HG03378 (cell line): ENCODE measurements around the gene KCNAB2.
"Not testable (repeated sequence)": the region's sequence is repeated elsewhere in the genome, so short reads cannot be mapped to it uniquely, and the experiment has no call there.

Experiments used
- ATAC-seq: cut with Tn5 transposase; IDR thresholded peaks from one replicate; pipeline ENCODE4 v1.9.1; 2021; ENCODE audit warnings: mild to moderate bottlenecking, moderate library complexity; ENCODE audit not compliant: unreplicated experiment

The KCNAB2 gene

DNA sequence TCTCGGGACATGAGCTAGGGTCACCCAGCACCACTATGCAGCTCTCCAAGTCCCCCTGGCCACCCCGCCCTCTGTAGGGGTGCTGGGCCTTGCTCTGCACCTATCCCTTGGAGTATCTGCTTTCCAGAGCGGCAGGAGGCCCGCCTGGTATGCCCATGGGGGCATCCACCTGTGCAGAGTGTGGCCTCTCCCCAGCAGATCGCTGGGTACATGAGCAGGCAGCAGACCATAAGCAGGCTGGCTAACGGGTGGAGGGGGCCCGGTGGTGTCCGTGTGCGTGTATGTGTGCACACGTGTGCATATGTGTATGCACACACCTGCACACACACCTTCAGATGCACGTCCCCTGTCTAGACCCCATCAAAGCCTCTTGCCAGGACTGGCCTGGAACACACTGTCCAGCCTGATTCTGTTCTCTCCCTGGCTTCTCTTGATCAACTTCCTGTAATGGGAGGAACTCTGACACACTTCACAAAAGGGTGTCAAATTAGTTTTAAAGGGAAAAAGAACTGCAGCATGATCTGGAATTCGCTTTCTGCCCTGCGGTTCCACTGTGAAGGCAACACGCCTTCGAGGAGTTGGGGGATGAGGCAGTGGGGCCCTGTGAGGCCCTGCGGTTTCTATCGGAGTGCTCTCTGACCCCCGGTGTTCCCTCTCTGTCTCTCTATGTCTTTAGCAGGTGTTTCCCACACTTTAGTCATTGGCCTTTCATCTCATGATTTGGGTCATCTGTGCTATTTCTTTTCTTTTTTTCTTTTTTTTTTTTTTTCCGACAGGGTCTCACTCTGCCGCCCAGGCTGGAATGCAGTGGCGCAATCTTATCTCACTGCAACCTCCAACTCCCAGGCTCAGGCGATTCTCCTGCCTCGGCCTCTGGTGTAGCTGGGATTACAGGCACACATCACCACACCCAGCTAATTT is 36.3 kb upstream of the KCNAB2 start:
- ATAC-seq = no peak

DNA sequence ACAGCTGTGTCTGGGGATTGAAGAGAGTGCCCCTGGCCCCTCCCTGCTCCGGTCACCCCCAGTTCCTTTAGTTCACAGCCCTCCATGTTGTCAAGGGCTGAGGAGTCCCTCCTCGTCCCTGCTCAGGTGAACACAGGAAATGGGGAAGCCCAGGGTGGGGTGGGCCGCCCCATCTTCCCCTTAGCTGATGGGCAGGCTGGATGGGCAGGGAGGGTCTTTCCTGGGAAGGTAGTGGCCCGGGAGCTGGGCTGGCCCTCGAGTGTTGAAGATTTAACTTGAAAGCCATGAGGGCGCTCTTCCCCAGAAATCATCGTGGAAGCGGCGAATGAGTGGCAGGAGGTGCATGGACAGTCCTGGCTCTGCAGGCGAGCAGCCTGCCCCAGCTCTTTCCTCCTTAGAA is 35.1 kb upstream of the KCNAB2 start:
- ATAC-seq = no peak

GRCh38 chr1:6011161-6011945 is 34.3 kb upstream of the KCNAB2 start:
- no peak for ATAC-seq

DNA sequence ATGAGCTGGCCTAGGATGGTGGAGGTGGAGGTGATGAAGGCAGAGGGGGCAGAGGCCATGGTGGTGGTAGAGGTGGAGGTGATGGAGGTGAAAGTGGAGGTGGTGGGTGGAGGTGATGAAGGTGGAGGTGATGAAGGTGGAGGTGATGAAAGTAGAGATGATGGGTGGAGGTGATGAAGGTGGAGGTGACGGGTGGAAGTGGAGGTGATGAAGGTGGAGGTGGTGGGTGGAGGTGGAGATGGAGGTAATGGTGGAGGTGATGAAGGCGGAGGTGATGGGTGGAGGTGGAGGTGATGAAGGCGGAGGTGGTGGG is 33.8 kb upstream of the KCNAB2 start:
- no peak for ATAC-seq

- ATAC-seq = no peak
Measured at GRCh38 chr1:6012529-6013318, 33.0 kb upstream of the KCNAB2 start.

- no peak for ATAC-seq
Measured at GRCh38 chr1:6013491-6013890, 32.2 kb upstream of the KCNAB2 start.

- no peak for ATAC-seq
Measured at GRCh38 chr1:6014130-6014999, 31.3 kb upstream of the KCNAB2 start.

- no peak for ATAC-seq
Measured at GRCh38 chr1:6016191-6016865, 29.4 kb upstream of the KCNAB2 start.

- not testable (repeated sequence) for ATAC-seq
Measured at GRCh38 chr1:6017654-6018053, 28.0 kb upstream of the KCNAB2 start.

- no peak for ATAC-seq
Measured at GRCh38 chr1:6019166-6019845, 26.4 kb upstream of the KCNAB2 start.

GRCh38 chr1:6022193-6022592 is 23.5 kb upstream of the KCNAB2 start:
- no peak for ATAC-seq

DNA sequence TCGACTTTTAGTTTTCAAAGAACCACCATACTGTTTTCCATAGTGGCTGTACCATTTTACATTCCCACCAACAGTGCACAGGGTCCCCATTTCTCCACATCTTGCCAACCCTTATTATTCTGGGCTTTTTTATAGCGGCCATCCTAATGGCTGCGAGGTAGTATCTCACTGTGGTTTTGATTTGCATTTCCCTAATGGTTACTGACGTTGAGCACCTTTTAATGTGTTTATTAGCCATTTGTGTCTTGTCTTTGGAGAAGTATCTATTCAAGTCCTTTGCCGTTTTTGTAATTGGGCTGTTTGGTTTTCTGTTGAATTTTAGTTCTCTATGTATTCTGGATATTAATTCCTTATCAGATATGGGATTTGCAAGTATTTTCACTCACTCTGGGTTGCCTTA is 22.3 kb upstream of the KCNAB2 start:
- no peak for ATAC-seq

- no peak for ATAC-seq
Measured at GRCh38 chr1:6024376-6024775, 21.3 kb upstream of the KCNAB2 start.

DNA sequence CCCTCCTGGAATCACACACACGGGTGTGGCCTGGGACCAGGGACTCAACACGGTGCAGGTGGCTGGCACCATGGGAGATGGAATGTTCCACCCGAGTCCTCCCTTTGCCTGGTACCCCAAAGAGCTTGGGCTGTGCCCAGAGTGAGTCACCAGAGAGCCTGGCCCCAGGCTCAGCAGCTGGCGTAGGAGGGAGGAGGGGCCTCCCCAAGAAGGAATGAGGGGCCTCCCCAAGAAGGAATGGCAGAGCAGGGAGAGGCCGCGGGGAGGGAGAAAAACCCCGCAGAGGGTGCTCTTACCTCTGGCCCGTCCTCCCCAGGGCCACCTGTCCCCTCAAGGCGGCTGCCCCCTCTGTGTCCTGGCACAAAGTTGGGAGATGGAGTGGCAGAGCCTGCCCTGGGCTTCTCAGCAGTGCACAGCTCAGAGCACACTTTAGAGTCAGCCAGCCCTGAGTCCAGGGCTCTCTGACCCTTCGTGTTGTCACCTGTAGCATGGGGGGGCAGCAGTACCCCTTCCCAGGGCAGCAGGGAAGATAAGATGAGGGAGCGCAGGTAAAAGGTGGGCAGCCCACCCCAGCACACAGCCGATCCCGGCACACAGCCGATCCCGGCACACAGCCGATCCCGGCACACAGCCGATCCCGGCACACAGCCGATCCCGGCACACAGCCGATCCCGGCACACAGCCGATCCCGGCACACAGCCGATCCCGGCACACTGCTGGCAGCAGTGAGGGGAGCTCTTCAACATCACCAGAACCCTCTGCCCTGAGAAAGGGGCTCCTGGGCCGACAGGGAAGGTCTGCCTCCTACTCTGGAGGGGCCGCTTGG is 20.2 kb upstream of the KCNAB2 start:
- ATAC-seq = no peak

DNA sequence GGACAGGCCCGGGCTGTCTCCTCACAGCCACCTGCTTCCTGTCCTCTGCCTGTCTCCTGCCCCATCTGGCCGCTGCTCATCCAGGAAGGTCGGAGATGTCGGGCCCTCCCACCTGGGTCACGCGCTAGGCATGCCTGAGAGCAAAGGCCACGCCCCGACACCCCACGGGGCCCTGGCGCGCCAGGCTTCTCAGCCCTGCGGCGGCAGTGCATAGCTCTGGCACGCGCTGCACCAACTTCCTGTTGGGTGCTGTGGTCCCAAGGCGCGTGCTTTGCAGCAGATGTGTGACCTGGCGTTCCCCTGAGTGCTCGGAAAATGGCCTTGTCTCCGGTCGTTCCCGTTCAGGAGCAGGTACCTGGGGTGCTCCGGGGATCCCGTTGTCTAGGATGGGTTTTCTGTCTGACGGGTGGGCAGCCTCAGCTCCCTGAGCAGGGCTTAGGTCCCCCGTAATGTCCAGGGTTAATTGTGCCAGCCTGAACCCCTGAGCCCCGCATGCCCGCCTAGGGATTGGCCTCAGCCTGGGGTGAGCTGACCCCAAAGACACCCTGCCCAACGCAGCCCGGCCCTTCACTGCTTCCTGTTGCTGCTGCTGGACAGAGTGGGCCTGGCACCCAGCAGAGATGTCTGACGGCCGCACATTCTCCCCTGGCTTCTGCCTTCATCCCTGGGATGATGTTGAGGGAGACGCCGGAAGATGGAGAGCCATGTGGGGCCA is 19.4 kb upstream of the KCNAB2 start:
- peak; percentile 64 for ATAC-seq

DNA sequence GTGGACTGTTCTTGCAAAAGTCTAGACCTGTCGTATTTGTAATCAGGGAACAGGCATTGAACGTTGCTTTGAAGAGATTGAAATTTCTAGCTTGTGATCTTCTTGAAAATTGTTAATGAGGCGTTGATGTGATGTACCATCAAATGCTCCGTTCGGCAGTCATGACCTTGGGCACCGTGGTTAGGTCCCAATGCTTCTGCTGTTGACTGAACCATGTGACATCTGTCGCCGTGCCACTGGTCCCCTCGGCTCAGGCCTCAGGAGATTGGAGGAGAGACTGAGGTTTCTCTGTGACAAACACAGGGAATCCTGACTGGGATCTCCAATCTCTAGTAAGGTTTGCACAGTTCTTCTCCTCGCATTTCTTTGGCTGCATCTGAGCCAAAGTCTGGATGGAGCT is 18.1 kb upstream of the KCNAB2 start:
- ATAC-seq = no peak

DNA sequence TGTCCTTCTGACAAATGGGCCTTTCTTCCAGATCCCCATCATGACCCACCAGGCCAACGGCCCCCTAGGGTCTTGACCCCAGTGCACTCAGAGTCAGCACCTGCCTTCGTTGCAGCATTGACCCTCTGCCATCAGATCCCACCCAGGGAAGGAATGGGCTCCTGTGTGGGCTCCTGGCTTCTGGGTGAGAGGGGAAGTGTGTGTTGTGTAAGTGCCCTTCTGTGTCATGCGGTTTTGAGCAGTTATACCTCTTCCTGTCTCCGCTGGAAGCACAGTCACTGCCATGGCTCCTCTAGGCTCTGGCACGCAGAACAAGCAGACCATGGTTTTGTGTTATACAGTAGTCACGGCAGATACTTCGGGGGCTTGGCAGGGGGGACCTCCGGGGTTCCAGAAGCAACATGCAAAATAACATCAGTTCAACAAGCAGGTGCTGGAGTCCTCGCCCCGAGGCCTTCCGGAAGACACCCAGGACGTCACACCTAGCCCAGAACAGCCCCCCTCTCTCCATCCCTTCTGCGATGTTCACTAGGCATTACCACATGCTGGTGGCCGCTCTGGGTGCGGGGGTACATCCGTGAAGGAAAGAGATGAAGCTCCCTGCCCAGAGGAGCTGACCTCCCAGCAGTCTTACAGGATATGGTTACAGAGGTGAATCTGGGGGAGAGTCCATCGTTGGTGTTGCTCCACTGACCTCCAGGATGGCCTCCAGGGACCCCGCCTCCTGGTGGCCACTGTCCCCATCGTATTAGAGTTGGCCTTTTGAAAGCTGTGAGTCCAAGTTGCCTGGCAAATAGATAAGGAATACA is 17.4 kb upstream of the KCNAB2 start:
- ATAC-seq = peak; percentile 33
